SK-N-SH (cell line): ENCODE results near the gene KRTAP19-7. TPM values are rescaled to one million over a fixed set of nuclear protein-coding genes. Genes with fewer than 3 reads are reported as not detected.

ENCODE experiments used
- CTCF ChIA-PET: fragments of 300-600, 350-600 bp; formaldehyde crosslinking; extraction: SDS; loops from one replicate; lab custom pipeline; 2021; lab: Yijun Ruan, JAX
- POLR2A ChIA-PET: fragments of 350-600 bp; sonication (Branson Sonifier 250); formaldehyde crosslinking; extraction: SDS; loops from one replicate; lab custom pipeline; 2020; ENCODE audit warnings: antibody characterized with exemption, inconsistent platforms; lab: Yijun Ruan, JAX
- DNase-seq: peaks from one replicate; pipeline ENCODE4 v3.0.0; 2012
- H2AFZ ChIP-seq: fragments of 200-600 bp; sonication (generic); 2 replicates; pipeline ENCODE4 v1.8.1; 2016; ENCODE audit warnings: antibody characterized with exemption, mild to moderate bottlenecking, low read depth
- H3F3A ChIP-seq: fragments of 200-600 bp; sonication (generic); replicated peaks from 2 replicates; pipeline ENCODE3; 2016; ENCODE audit warnings: antibody characterized with exemption, mild to moderate bottlenecking; ENCODE audit not compliant: insufficient read depth
- H3K27ac ChIP-seq, 2 experiments: fragments of 200-500 bp in 1 of 2; fragments of 200-600 bp in 1 of 2; sonication (Bioruptor generic) in 1 of 2; sonication (generic), shearing (Covaris generic) in 1 of 2; 2 replicates each; pipeline versions ENCODE4 v1.5.1 to v1.6.1; 2014 to 2016; ENCODE audit warnings: low read depth in 2 of 2, inconsistent platforms in 1 of 2, low read length in 1 of 2, mild to moderate bottlenecking in 1 of 2, mixed read lengths in 1 of 2
- H3K27me3 ChIP-seq: fragments of 200-600 bp; sonication (generic), shearing (Covaris generic); 2 replicates; pipeline ENCODE4 v1.6.1; 2016; ENCODE audit warnings: mixed run types; ENCODE audit not compliant: insufficient read depth
- H3K36me3 ChIP-seq, 2 experiments: fragments of 200-500 bp in 1 of 2; fragments of 200-600 bp in 1 of 2; sonication (Bioruptor generic) in 1 of 2; sonication (generic) in 1 of 2; replicated peaks in 1 of 2; 2 replicates each; pipeline versions ENCODE3 to v1.5.1; 2014 to 2016; ENCODE audit warnings: low read length in 1 of 2, mild to moderate bottlenecking in 1 of 2; ENCODE audit not compliant: insufficient read depth in 2 of 2, control insufficient read depth in 1 of 2
- H3K4me1 ChIP-seq, 2 experiments: fragments of 200-500 bp in 1 of 2; fragments of 200-600 bp in 1 of 2; sonication (Bioruptor generic) in 1 of 2; sonication (generic), shearing (Covaris generic) in 1 of 2; 2 replicates each; pipeline versions ENCODE4 v1.5.1 to v1.6.1; 2014 to 2016; ENCODE audit warnings: low read depth in 1 of 2, low read length in 1 of 2, mixed run types in 1 of 2; ENCODE audit not compliant: insufficient read depth in 2 of 2, control insufficient read depth in 1 of 2
- H3K4me2 ChIP-seq: fragments of 200-600 bp; sonication (generic), shearing (Covaris generic); 2 replicates; pipeline ENCODE4 v1.6.1; 2017; ENCODE audit warnings: mixed run types
- H3K4me3 ChIP-seq, 2 experiments: fragments of 200-500 bp in 1 of 2; fragments of 200-600 bp in 1 of 2; sonication (Bioruptor generic) in 1 of 2; sonication (generic), shearing (Covaris generic) in 1 of 2; 2 replicates each; pipeline versions ENCODE4 v1.5.1 to v1.8.1; 2014 to 2016; ENCODE audit warnings: low read depth in 2 of 2, inconsistent platforms in 1 of 2, low read length in 1 of 2, mild to moderate bottlenecking in 1 of 2, mixed read lengths in 1 of 2, moderate library complexity in 1 of 2
- H3K79me2 ChIP-seq: fragments of 200-600 bp; sonication (generic); 2 replicates; pipeline ENCODE4 v1.8.1; 2017; ENCODE audit warnings: mild to moderate bottlenecking; ENCODE audit not compliant: insufficient read depth
- H3K9ac ChIP-seq: fragments of 200-600 bp; sonication (generic); 2 replicates; pipeline ENCODE4 v1.6.1; 2017; ENCODE audit warnings: mixed run types
- H3K9me2 ChIP-seq: fragments of 200-600 bp; sonication (generic); 2 replicates; pipeline ENCODE4 v1.6.1; 2017; ENCODE audit warnings: mixed run types
- H3K9me3 ChIP-seq: fragments of 200-600 bp; sonication (generic); 2 replicates; pipeline ENCODE4 v1.6.1; 2017; ENCODE audit warnings: mixed run types, mild to moderate bottlenecking, moderate library complexity
- H4K20me1 ChIP-seq: fragments of 200-600 bp; sonication (generic); 2 replicates; pipeline ENCODE4 v1.6.1; 2017; ENCODE audit warnings: mild to moderate bottlenecking, mixed run types; ENCODE audit not compliant: insufficient read depth
- ELF1 ChIP-seq: IDR thresholded peaks from 2 replicates; pipeline ENCODE4 v1.4.0; 2012
- EP300 ChIP-seq, 2 experiments: IDR thresholded peaks; 2 replicates each; pipeline versions ENCODE4 v1.4.0 to v1.6.1; 2012; ENCODE audit warnings: borderline replicate concordance in 1 of 2, low read depth in 1 of 2, low read length in 1 of 2
- EZH2phosphoT487 ChIP-seq: fragments of 200-600 bp; sonication (generic); IDR thresholded peaks from 2 replicates; pipeline ENCODE4 v1.6.1; 2017; ENCODE audit warnings: low read depth, mixed run types, mild to moderate bottlenecking, antibody characterized with exemption, moderate library complexity, borderline replicate concordance
- FOSL2 ChIP-seq: IDR thresholded peaks from 2 replicates; pipeline ENCODE4 v1.4.0; 2012; ENCODE audit warnings: low read depth, mild to moderate bottlenecking, moderate library complexity, borderline replicate concordance
- FOXJ3 ChIP-seq: sonication (generic); formaldehyde crosslinking; IDR thresholded peaks from 2 replicates; pipeline ENCODE4 v1.5.1; 2020; ENCODE audit warnings: mild to moderate bottlenecking, missing genetic modification reagents
- FOXM1 ChIP-seq: IDR thresholded peaks from 2 replicates; pipeline ENCODE4 v1.4.0; 2012; ENCODE audit warnings: low read depth, mild to moderate bottlenecking
- JUND ChIP-seq: IDR thresholded peaks from 2 replicates; pipeline ENCODE4 v1.4.0; 2012
- NFIC ChIP-seq: IDR thresholded peaks from 2 replicates; pipeline ENCODE4 v1.4.0; 2012; ENCODE audit warnings: borderline replicate concordance
- NRF1 ChIP-seq: IDR thresholded peaks from 2 replicates; pipeline ENCODE4 v1.6.1; 2012; ENCODE audit warnings: low read depth, mild to moderate bottlenecking, low read length
- RAD21 ChIP-seq: IDR thresholded peaks from 2 replicates; pipeline ENCODE4 v1.6.1; 2012; ENCODE audit warnings: mild to moderate bottlenecking, low read length
- RFX5 ChIP-seq: IDR thresholded peaks from 2 replicates; pipeline ENCODE4 v1.6.1; 2012; ENCODE audit warnings: mild to moderate bottlenecking, improper control_type of control experiment, low read length
- TAF1 ChIP-seq: IDR thresholded peaks from 2 replicates; pipeline ENCODE4 v1.6.1; 2012; ENCODE audit warnings: low read depth, mild to moderate bottlenecking, low read length, moderate library complexity, borderline replicate concordance
- TCF12 ChIP-seq: IDR thresholded peaks from 2 replicates; pipeline ENCODE4 v1.4.0; 2012
- TEAD4 ChIP-seq: IDR thresholded peaks from 2 replicates; pipeline ENCODE4 v1.4.0; 2012; ENCODE audit warnings: mild to moderate bottlenecking, borderline replicate concordance; ENCODE audit not compliant: insufficient read depth
- USF2 ChIP-seq: fragments of 150-350 bp; IDR thresholded peaks from 2 replicates; pipeline ENCODE4 v1.6.1; 2017; ENCODE audit warnings: antibody characterized with exemption, low read length, low read depth, borderline replicate concordance
- YY1 ChIP-seq: IDR thresholded peaks from 2 replicates; pipeline ENCODE4 v1.4.0; 2012; ENCODE audit warnings: low read depth, mild to moderate bottlenecking
- WGBS: methylation state at CpG from one replicate; pipeline ENCODE4 v1.1.6; 2017; ENCODE audit warnings: low lambda C conversion rate; 5-methylcytosine and 5-hydroxymethylcytosine counted together
- polyA plus RNA-seq, 3 experiments: library from polyadenylated mRNA; depleted of rRNA; stranded (reverse); fragments of >200 nt; gene quantifications; 2 replicates each; pipeline ENCODE4 v1.2.3, GENCODE V29; 2012
- TF ChIP-seq, protein P1 (sequence below): IDR thresholded peaks from 2 replicates; pipeline ENCODE4 v1.4.0; 2012; ENCODE audit warnings: low read depth, borderline replicate concordance
- TF ChIP-seq, protein P2 (sequence below): IDR thresholded peaks from 2 replicates; pipeline ENCODE4 v1.6.1; 2012; ENCODE audit warnings: mild to moderate bottlenecking, low read depth, low read length, moderate library complexity

Gene KRTAP19-7
- polyA plus RNA-seq, 1 of the 3 experiments (the other 2 are of a cell fraction), result not detected

DNA sequence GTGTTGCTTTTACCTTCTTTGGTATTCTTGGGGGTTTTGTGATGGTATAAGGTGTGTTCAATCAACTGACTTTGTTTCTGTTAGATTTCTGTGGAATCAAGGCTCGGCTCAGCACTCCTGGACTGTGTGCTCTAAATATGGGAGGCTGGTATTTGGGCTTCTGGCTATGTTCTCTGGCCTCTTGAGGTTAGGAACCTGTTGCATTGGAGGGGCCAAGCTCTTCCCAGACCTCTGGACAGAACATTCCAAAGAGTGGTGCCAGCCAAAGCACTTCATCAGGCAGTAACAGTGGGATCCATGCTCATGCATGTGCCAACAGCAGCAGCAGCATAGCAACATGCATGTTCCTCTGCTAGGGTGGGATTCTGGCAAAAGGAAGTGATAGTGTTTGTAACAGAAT is 8.3 kb downstream of the KRTAP19-7 start:
- H3K27ac ChIP-seq, result no peak overlapping the region
- no peaks in the 10 kb centered on the region for H3F3A ChIP-seq
- H4K20me1 ChIP-seq, result no peaks in the 10 kb centered on the region
- TF ChIP-seq NRF1 (no peak), TCF12 (no peak), TAF1 (no peak), EZH2phosphoT487 (no peak), JUND (no peak), NFIC (no peak), YY1 (no peak), RFX5 (no peak), USF2 (no peak), FOXM1 (no peak), TEAD4 (no peak), ELF1 (no peak), EP300 (IDR thresholded peaks at IDR 0.05; ENCODE audit: borderline replicate concordance in 1 of 2, low read depth in 1 of 2, low read length in 1 of 2) (no peak), RAD21 (no peak), FOXJ3 (CRISPR knock-in tag) (no peak), FOSL2 (no peak)
- TF ChIP-seq, protein P1, sequence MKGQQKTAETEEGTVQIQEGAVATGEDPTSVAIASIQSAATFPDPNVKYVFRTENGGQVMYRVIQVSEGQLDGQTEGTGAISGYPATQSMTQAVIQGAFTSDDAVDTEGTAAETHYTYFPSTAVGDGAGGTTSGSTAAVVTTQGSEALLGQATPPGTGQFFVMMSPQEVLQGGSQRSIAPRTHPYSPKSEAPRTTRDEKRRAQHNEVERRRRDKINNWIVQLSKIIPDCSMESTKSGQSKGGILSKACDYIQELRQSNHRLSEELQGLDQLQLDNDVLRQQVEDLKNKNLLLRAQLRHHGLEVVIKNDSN, result no peak
- TF ChIP-seq, protein P2, sequence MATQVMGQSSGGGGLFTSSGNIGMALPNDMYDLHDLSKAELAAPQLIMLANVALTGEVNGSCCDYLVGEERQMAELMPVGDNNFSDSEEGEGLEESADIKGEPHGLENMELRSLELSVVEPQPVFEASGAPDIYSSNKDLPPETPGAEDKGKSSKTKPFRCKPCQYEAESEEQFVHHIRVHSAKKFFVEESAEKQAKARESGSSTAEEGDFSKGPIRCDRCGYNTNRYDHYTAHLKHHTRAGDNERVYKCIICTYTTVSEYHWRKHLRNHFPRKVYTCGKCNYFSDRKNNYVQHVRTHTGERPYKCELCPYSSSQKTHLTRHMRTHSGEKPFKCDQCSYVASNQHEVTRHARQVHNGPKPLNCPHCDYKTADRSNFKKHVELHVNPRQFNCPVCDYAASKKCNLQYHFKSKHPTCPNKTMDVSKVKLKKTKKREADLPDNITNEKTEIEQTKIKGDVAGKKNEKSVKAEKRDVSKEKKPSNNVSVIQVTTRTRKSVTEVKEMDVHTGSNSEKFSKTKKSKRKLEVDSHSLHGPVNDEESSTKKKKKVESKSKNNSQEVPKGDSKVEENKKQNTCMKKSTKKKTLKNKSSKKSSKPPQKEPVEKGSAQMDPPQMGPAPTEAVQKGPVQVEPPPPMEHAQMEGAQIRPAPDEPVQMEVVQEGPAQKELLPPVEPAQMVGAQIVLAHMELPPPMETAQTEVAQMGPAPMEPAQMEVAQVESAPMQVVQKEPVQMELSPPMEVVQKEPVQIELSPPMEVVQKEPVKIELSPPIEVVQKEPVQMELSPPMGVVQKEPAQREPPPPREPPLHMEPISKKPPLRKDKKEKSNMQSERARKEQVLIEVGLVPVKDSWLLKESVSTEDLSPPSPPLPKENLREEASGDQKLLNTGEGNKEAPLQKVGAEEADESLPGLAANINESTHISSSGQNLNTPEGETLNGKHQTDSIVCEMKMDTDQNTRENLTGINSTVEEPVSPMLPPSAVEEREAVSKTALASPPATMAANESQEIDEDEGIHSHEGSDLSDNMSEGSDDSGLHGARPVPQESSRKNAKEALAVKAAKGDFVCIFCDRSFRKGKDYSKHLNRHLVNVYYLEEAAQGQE, result no peak
- no peaks in the 10 kb centered on the region for H3K79me2 ChIP-seq
- no peaks in the 10 kb centered on the region for H3K9me2 ChIP-seq
- H3K27me3 ChIP-seq, result no peaks in the 10 kb centered on the region
- no peaks in the 10 kb centered on the region for H3K9me3 ChIP-seq
- no peak overlapping the region for H3K4me2 ChIP-seq
- H3K4me1 ChIP-seq, result no peaks in the 10 kb centered on the region
- no peak overlapping the region for H3K4me3 ChIP-seq
- H3K36me3 ChIP-seq, result no peaks in the 10 kb centered on the region
- DNase-seq, result no peak
- no peak overlapping the region for H3K9ac ChIP-seq
- no peak overlapping the region for H2AFZ ChIP-seq
- CTCF ChIA-PET, result no interaction called here
- WGBS, result 0% methylated on average over 1 of the region's 1 CpG
- POLR2A ChIA-PET, result no interaction called here
